ENCODE measurements around the gene MMP20. TPM values are rescaled to one million over a fixed set of nuclear protein-coding genes. Genes with fewer than 3 reads are reported as not detected.
A peak's percentile ranks its signal among the peaks of the same experiment; 100 is the strongest.

Gene MMP20
- total RNA-seq, 1 donor from 2014 or later, result not detected

- no peak for TF ChIP-seq CTCF (conservative IDR thresholded peaks at IDR 0.05)
- no peak for DNase-seq (ENCODE audit: low read depth, low spot score)
- Mint-ChIP-seq H3K27me3 (ENCODE audit: low read depth) (no peaks in the 10 kb centered on the region), H3K4me3 (no peak overlapping the region), H3K36me3 (ENCODE audit: low read depth) (no peaks in the 10 kb centered on the region), H3K4me1 (peaks cover 11% of the 10 kb centered on the region), H3K27ac (ENCODE audit: unreplicated experiment) (no peak overlapping the region), H3K9me3 (peaks cover 3% of the 10 kb centered on the region)
Observed at GRCh38 chr11:102610200-102610599, 14.9 kb downstream of the MMP20 start.

- Mint-ChIP-seq H3K36me3 (ENCODE audit: low read depth) (no peaks in the 10 kb centered on the region), H3K9me3 (peaks cover 3% of the 10 kb centered on the region), H3K27me3 (ENCODE audit: low read depth) (no peaks in the 10 kb centered on the region), H3K4me3 (no peak overlapping the region), H3K4me1 (peaks cover 15% of the 10 kb centered on the region), H3K27ac (ENCODE audit: unreplicated experiment) (no peak overlapping the region)
- DNase-seq (ENCODE audit: low read depth, low spot score), result no peak
- no peak for TF ChIP-seq CTCF (conservative IDR thresholded peaks at IDR 0.05)
Observed at GRCh38 chr11:102608699-102609098, 16.4 kb downstream of the MMP20 start.

GRCh38 chr11:102604875-102605274 lies 20.3 kb downstream of the MMP20 start:
- no peaks in the 10 kb centered on the region for H3K36me3 Mint-ChIP-seq (ENCODE audit: low read depth)
- no peaks in the 10 kb centered on the region for H3K27me3 Mint-ChIP-seq (ENCODE audit: low read depth)
- H3K27ac Mint-ChIP-seq (ENCODE audit: unreplicated experiment), result no peak overlapping the region
- H3K4me1 Mint-ChIP-seq, result peaks cover 30% of the 10 kb centered on the region
- TF ChIP-seq CTCF (conservative IDR thresholded peaks at IDR 0.05), result no peak
- H3K4me3 Mint-ChIP-seq, result no peak overlapping the region
- H3K9me3 Mint-ChIP-seq, result peaks cover 8% of the 10 kb centered on the region
- no peak for DNase-seq (ENCODE audit: low read depth, low spot score)

DNA sequence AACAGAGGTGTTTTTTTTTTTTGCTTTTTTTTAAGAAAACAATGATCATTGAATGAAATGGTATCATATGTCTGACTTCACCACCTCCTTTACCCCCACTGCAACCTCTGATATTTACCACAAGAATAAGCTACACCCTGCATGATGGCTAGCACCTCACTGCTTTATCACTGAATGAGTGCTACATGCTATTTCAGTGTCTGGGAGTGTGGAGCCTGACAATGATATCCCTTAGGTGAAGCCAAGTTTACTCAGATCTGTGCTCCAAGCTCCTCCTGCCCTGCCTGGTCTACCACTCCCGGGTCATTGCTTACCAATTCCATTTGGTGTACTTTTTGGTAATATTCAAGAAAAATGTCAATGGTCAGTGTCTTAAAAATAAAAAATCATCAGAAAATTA lies 21.1 kb downstream of the MMP20 start:
- H3K4me1 Mint-ChIP-seq, result peaks cover 34% of the 10 kb centered on the region
- no peaks in the 10 kb centered on the region for H3K27me3 Mint-ChIP-seq (ENCODE audit: low read depth)
- H3K9me3 Mint-ChIP-seq, result peaks cover 8% of the 10 kb centered on the region
- DNase-seq (ENCODE audit: low read depth, low spot score), result no peak
- H3K27ac Mint-ChIP-seq (ENCODE audit: unreplicated experiment), result peak overlapping the region; percentile 65
- H3K4me3 Mint-ChIP-seq, result no peak overlapping the region
- no peaks in the 10 kb centered on the region for H3K36me3 Mint-ChIP-seq (ENCODE audit: low read depth)
- no peak for TF ChIP-seq CTCF (conservative IDR thresholded peaks at IDR 0.05)

- Mint-ChIP-seq H3K27ac (ENCODE audit: unreplicated experiment) (peak overlapping the region; percentile 65), H3K36me3 (ENCODE audit: low read depth) (no peaks in the 10 kb centered on the region), H3K27me3 (ENCODE audit: low read depth) (no peaks in the 10 kb centered on the region), H3K9me3 (peaks cover 8% of the 10 kb centered on the region), H3K4me1 (peaks cover 34% of the 10 kb centered on the region), H3K4me3 (no peak overlapping the region)
- DNase-seq (ENCODE audit: low read depth, low spot score), result no peak
- TF ChIP-seq CTCF (conservative IDR thresholded peaks at IDR 0.05), result no peak
Observed at GRCh38 chr11:102603576-102603975, 21.6 kb downstream of the MMP20 start.

DNA sequence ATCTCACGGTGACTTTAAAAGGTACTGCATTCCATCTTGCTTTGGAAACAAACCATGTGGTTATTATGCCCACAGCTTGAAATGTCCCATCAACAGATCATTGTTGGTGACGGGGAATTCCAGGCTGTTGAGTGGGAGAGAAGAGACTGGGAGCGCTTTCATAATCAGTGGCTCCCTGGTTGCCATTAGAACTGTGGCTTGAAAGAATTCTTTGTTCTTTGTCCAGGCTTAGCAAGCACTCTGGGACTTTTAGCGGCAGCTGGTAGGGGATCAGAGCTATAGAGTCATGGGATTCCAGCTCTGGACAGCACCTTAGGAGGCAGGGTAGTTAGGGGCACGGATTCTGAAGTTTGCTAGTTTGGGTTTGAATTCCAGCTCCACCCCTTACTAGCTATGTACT lies 22.0 kb downstream of the MMP20 start:
- no peak for TF ChIP-seq CTCF (conservative IDR thresholded peaks at IDR 0.05)

More for the DNA sequence above, 22.0 kb downstream of the MMP20 start:
- no peaks in the 10 kb centered on the region for H3K27me3 Mint-ChIP-seq (ENCODE audit: low read depth)
- H3K4me3 Mint-ChIP-seq, result peak overlapping the region; percentile 6
- H3K36me3 Mint-ChIP-seq (ENCODE audit: low read depth), result no peaks in the 10 kb centered on the region
- peaks cover 34% of the 10 kb centered on the region for H3K4me1 Mint-ChIP-seq
- H3K27ac Mint-ChIP-seq (ENCODE audit: unreplicated experiment), result peak overlapping the region; percentile 65
- peak; percentile 22 for DNase-seq (ENCODE audit: low read depth, low spot score)
- peaks cover 8% of the 10 kb centered on the region for H3K9me3 Mint-ChIP-seq

All from neural crest cell (in vitro differentiated cells).